Activated CD4-positive, CD25-positive, alpha-beta regulatory T cell (primary cell): ENCODE results near the gene STT3A.

Experiments
- DNase-seq, 4 experiments: peaks; one replicate each; lab custom pipeline; 2025; lab: John Stamatoyannopoulos, UW

The STT3A gene

DNA sequence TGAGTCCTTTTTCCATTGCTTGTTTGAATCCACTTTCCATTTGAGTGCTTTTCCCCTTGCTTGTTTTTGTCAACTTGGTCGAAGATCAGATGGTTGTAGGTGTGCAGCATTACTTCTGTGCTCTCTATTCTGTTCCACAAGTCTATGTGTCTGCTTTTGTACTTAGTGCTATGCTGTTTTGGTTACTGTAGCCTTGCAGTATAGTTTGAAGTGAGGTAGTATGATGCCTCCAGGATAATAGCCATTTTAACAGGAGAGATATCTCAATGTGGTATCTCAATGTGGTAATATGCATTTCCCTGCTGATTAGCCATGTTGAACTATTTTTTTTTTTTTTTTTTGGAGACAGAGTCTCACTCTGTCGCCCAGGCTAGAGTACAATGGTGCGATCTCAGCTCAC, 71.3 kb downstream of the STT3A start:
- no peak for DNase-seq

DNA sequence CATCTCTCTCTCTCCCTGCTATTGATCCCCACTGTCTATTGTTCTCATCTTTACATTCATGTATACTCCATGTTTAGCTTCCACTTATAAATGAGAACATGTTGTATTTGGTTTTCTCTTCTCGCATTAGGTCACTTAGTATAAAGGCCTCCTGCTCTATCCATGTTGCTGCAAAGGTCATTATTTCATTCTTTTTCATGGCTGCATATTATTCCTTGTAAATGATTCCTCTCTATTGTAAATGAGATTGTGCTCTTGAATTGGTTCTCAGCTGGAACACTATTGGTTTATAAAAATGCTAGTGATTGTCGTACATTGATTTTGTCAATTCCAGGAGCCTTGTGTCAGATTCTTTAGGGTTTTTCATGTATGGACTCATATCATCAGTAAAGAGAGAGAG, 74.5 kb downstream of the STT3A start:
- DNase-seq: no peak

DNA sequence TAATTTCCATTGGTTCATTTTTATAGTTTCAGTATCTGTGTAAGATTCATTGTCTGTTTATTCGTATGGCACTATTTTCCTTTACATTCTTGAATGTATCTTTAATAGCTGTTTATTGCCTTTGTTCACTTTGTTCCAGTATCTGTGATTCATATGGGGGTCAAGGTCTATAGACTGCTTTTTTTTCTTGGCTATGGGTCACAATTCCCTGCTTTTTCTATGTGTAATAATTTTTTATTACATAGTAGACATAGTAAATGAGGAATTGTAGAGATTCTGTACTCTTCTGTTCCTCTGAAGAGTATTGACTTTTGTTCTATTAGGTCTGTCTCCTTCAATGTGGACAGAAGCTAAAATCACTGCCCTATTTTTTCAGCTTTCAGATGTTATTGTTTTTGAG, 77.5 kb downstream of the STT3A start:
- DNase-seq: no peak

DNA sequence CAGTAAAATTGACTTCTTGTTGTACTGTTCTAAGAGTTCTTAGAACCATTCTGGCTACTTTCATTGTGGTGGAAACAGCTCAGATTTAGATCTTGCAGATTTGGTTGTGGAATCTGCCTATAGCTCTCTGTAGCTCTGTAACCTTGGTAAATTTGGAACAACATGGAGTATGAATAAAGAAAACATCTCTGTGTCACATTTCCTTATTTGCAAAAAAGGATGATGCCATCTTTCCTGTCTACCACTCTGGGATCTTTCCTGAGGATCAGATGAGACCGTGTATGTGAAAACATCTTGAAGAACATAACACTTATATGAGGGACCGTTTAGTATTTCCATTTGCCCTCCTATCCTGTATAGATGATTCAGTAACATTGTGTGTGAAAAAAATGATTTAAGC, 78.9 kb downstream of the STT3A start:
- DNase-seq: no peak
